Mesenchymal stem cell (in vitro differentiated cells and primary cell): Measurements from ENCODE around the gene NUDT19.
A peak's percentile ranks its signal among the peaks of the same experiment; 100 is the strongest.

Source experiments
- DNase-seq: peaks from one replicate; pipeline ENCODE4 v3.0.0-alpha.2; 2013
- H2AFZ ChIP-seq: one replicate; pipeline ENCODE4 v1.6.1; 2013; ENCODE audit warnings: low read depth, mild to moderate bottlenecking, control low read depth, inconsistent platforms, low read length, moderate library complexity
- H2AK5ac ChIP-seq: 2 replicates; pipeline ENCODE4 v1.6.1; 2013; ENCODE audit warnings: low read length, moderate library complexity, mild to moderate bottlenecking, inconsistent platforms; ENCODE audit not compliant: severe bottlenecking
- H2BK120ac ChIP-seq: one replicate; pipeline ENCODE4 v1.6.1; 2013; ENCODE audit warnings: low read depth, mild to moderate bottlenecking, inconsistent platforms, low read length, moderate library complexity
- H2BK12ac ChIP-seq, 2 experiments: one replicate each; pipeline ENCODE4 v1.6.1; 2013; ENCODE audit warnings: inconsistent platforms in 2 of 2, low read length in 2 of 2, mild to moderate bottlenecking in 2 of 2, moderate library complexity in 2 of 2, control low read depth in 1 of 2
- H2BK15ac ChIP-seq: one replicate; pipeline ENCODE4 v1.6.1; 2013; ENCODE audit warnings: mild to moderate bottlenecking, low read depth, inconsistent platforms; ENCODE audit not compliant: poor library complexity, severe bottlenecking
- H2BK5ac ChIP-seq: 2 replicates; pipeline ENCODE4 v1.6.1; 2013; ENCODE audit warnings: low read depth, mild to moderate bottlenecking, low read length, control low read depth, inconsistent platforms; ENCODE audit not compliant: poor library complexity, severe bottlenecking
- H3K14ac ChIP-seq, 2 experiments: one replicate each; pipeline ENCODE4 v1.6.1; 2013; ENCODE audit warnings: inconsistent platforms in 2 of 2, low read length in 2 of 2, control low read depth in 1 of 2, mild to moderate bottlenecking in 1 of 2, moderate library complexity in 1 of 2
- H3K18ac ChIP-seq, 2 experiments: one replicate each; pipeline ENCODE4 v1.6.1; 2013; ENCODE audit warnings: inconsistent platforms in 2 of 2, low read length in 2 of 2, control low read depth in 1 of 2, low read depth in 1 of 2, mild to moderate bottlenecking in 1 of 2
- H3K23ac ChIP-seq, 2 experiments: one replicate each; pipeline ENCODE4 v1.6.1; 2013; ENCODE audit warnings: inconsistent platforms in 2 of 2, low read length in 2 of 2, mild to moderate bottlenecking in 2 of 2, moderate library complexity in 2 of 2, control low read depth in 1 of 2
- H3K27ac ChIP-seq: 2 replicates; pipeline ENCODE4 v1.5.1; 2013; ENCODE audit warnings: mild to moderate bottlenecking, moderate library complexity, low read length, control low read depth, inconsistent platforms; ENCODE audit not compliant: poor library complexity, severe bottlenecking
- H3K27me3 ChIP-seq, 2 experiments: 2 replicates each; pipeline versions ENCODE4 v1.6.1 to v1.7.0; 2013; ENCODE audit warnings: low read length in 2 of 2, mild to moderate bottlenecking in 2 of 2, moderate library complexity in 2 of 2, control low read depth in 1 of 2, inconsistent platforms in 1 of 2; ENCODE audit not compliant: control insufficient read depth in 1 of 2, insufficient read depth in 1 of 2
- H3K36me3 ChIP-seq, 2 experiments: 2 replicates each; pipeline versions ENCODE4 v1.6.1 to v1.7.0; 2013; ENCODE audit warnings: low read length in 2 of 2, control low read depth in 1 of 2, inconsistent platforms in 1 of 2, low read depth in 1 of 2, mild to moderate bottlenecking in 1 of 2; ENCODE audit not compliant: insufficient read depth in 2 of 2, control insufficient read depth in 1 of 2
- H3K4ac ChIP-seq, 2 experiments: one replicate each; pipeline ENCODE4 v1.6.1; 2013; ENCODE audit warnings: inconsistent platforms in 2 of 2, low read length in 2 of 2, mild to moderate bottlenecking in 2 of 2, moderate library complexity in 2 of 2, control low read depth in 1 of 2, low read depth in 1 of 2
- H3K4me1 ChIP-seq: 2 replicates; pipeline ENCODE4 v1.6.1; 2013; ENCODE audit warnings: low read depth, low read length, control low read depth; ENCODE audit not compliant: control insufficient read depth, insufficient read depth
- H3K4me2 ChIP-seq: 2 replicates; pipeline ENCODE4 v1.6.1; 2013; ENCODE audit warnings: low read length, mild to moderate bottlenecking, inconsistent platforms; ENCODE audit not compliant: poor library complexity, severe bottlenecking
- H3K4me3 ChIP-seq, 2 experiments: 2 replicates each; pipeline versions ENCODE4 v1.5.1 to v1.7.0; 2013; ENCODE audit warnings: low read length in 2 of 2, mild to moderate bottlenecking in 2 of 2, control low read depth in 1 of 2, low read depth in 1 of 2; ENCODE audit not compliant: insufficient read depth in 1 of 2
- H3K79me1 ChIP-seq: replicated peaks from 2 replicates; pipeline ENCODE4 v1.6.1; 2013; ENCODE audit warnings: mild to moderate bottlenecking, control low read depth, low read length, inconsistent platforms; ENCODE audit not compliant: poor library complexity, severe bottlenecking
- H3K9ac ChIP-seq: 2 replicates; pipeline ENCODE4 v1.7.0; 2013; ENCODE audit warnings: mild to moderate bottlenecking, low read length, moderate library complexity
- H3K9me3 ChIP-seq: 2 replicates; pipeline ENCODE4 v1.7.0; 2013; ENCODE audit warnings: mild to moderate bottlenecking, low read length; ENCODE audit not compliant: control insufficient read depth
- H4K8ac ChIP-seq: one replicate; pipeline ENCODE4 v1.6.1; 2013; ENCODE audit warnings: inconsistent platforms, mild to moderate bottlenecking, low read length, moderate library complexity
- H4K91ac ChIP-seq: one replicate; pipeline ENCODE4 v1.6.1; 2013; ENCODE audit warnings: mild to moderate bottlenecking, low read length, inconsistent platforms
- WGBS: methylation state at CpG from one replicate; pipeline ENCODE4 v1.1.7; 2013; ENCODE audit warnings: mixed read lengths; 5-methylcytosine and 5-hydroxymethylcytosine counted together

NUDT19 gene

GRCh38 chr19:32658527-32658926, 33.1 kb upstream of the NUDT19 start:
- Histone ChIP-seq H2BK5ac (no peak overlapping the region), H2AFZ (no peak overlapping the region), H3K36me3 (peaks cover 36% of the 10 kb centered on the region in 2 experiments), H3K9ac (no peak overlapping the region), H3K23ac (no peak overlapping the region), H4K91ac (no peak overlapping the region), H2BK15ac (no peak overlapping the region), H3K4me1 (peaks cover 1% of the 10 kb centered on the region), H3K79me1 (peaks cover 34% of the 10 kb centered on the region), H3K27me3 (no peaks in the 10 kb centered on the region), H3K14ac (no peak overlapping the region), H3K4ac (no peak overlapping the region), H3K9me3 (no peaks in the 10 kb centered on the region), H3K27ac (no peak overlapping the region), H3K18ac (no peak overlapping the region), H2BK120ac (no peak overlapping the region), H4K8ac (no peak overlapping the region), H2BK12ac (no peak overlapping the region), H3K4me3 (no peak overlapping the region), H2AK5ac (no peak overlapping the region), H3K4me2 (no peak overlapping the region)
- WGBS = 88% methylated on average over 10 of the region's 10 CpGs
- no peak for DNase-seq

DNA sequence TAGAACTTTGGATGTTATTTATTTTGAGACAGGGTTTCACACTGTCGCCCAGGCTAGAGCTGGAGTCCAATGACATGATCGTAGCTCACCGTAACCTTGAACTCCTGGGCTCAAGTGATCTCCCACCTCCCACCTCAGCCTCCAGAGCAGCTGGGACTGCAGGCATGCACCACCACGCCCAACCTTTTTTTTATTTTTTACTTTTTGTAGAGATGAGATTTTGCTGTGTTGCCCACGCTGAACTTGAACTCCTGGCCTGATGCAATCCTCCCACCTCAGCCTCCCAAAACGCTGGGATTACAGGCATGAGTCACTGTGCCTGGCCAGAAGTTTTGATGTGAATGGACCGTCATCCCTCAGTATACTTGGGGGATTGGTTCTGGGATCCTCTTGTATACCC, 30.3 kb upstream of the NUDT19 start:
- Histone ChIP-seq H3K79me1 (peaks cover 28% of the 10 kb centered on the region), H3K14ac (no peak overlapping the region), H3K4me3 (no peak overlapping the region), H2BK12ac (no peak overlapping the region), H3K4ac (no peak overlapping the region), H2BK5ac (no peak overlapping the region), H3K4me2 (no peak overlapping the region), H2BK120ac (no peak overlapping the region), H3K36me3 (peaks cover 20 to 23% of the 10 kb centered on the region in 2 experiments), H4K91ac (no peak overlapping the region), H3K27me3 (no peaks in the 10 kb centered on the region), H2AFZ (no peak overlapping the region), H3K23ac (no peak overlapping the region), H3K18ac (no peak overlapping the region), H4K8ac (no peak overlapping the region), H2AK5ac (no peak overlapping the region), H3K27ac (no peak overlapping the region), H3K9me3 (no peaks in the 10 kb centered on the region), H3K9ac (no peak overlapping the region), H2BK15ac (no peak overlapping the region), H3K4me1 (peaks cover 1% of the 10 kb centered on the region)
- 92% methylated on average over 5 of the region's 7 CpGs for WGBS
- DNase-seq = no peak

- H4K91ac ChIP-seq = no peak overlapping the region
- peak; percentile 21 for DNase-seq
- no peak overlapping the region for H3K4ac ChIP-seq
- H3K4me3 ChIP-seq = no peak overlapping the region
- no peak overlapping the region for H2AFZ ChIP-seq
- H3K23ac ChIP-seq = no peak overlapping the region
- H3K4me2 ChIP-seq = no peak overlapping the region
- no peak overlapping the region for H2BK12ac ChIP-seq
- H3K27me3 ChIP-seq = no peaks in the 10 kb centered on the region
- H3K18ac ChIP-seq = no peak overlapping the region
- peaks cover 18 to 24% of the 10 kb centered on the region in 2 experiments for H3K36me3 ChIP-seq
- H3K9me3 ChIP-seq = no peaks in the 10 kb centered on the region
- H3K4me1 ChIP-seq = peaks cover 1% of the 10 kb centered on the region
- H3K9ac ChIP-seq = peak overlapping the region; percentile 18
- no peak overlapping the region for H2BK5ac ChIP-seq
- no peak overlapping the region for H4K8ac ChIP-seq
- no peak overlapping the region for H3K27ac ChIP-seq
- no peak overlapping the region for H3K14ac ChIP-seq
- H2BK120ac ChIP-seq = no peak overlapping the region
- 62% methylated on average over 3 of the region's 3 CpGs for WGBS
- peaks cover 31% of the 10 kb centered on the region for H3K79me1 ChIP-seq
- no peak overlapping the region for H2AK5ac ChIP-seq
- H2BK15ac ChIP-seq = no peak overlapping the region
Measured at GRCh38 chr19:32662186-32662585, 29.4 kb upstream of the NUDT19 start.

GRCh38 chr19:32666084-32666483, 25.5 kb upstream of the NUDT19 start:
- no peak for DNase-seq
- Histone ChIP-seq H2AK5ac (no peak overlapping the region), H3K27ac (no peak overlapping the region), H3K9ac (no peak overlapping the region), H3K18ac (no peak overlapping the region), H4K8ac (no peak overlapping the region), H2BK5ac (no peak overlapping the region), H3K23ac (no peak overlapping the region), H3K4me2 (no peak overlapping the region), H3K4ac (no peak overlapping the region), H4K91ac (no peak overlapping the region), H2BK15ac (no peak overlapping the region), H3K4me1 (no peaks in the 10 kb centered on the region), H2BK12ac (no peak overlapping the region), H3K9me3 (no peaks in the 10 kb centered on the region), H3K14ac (no peak overlapping the region), H3K4me3 (no peak overlapping the region), H2BK120ac (no peak overlapping the region), H3K36me3 (peaks cover 3 to 11% of the 10 kb centered on the region in 2 experiments), H2AFZ (no peak overlapping the region), H3K27me3 (no peaks in the 10 kb centered on the region), H3K79me1 (peaks cover 25% of the 10 kb centered on the region)
- 97% methylated on average over 6 of the region's 6 CpGs for WGBS
